A549 (cell line): Measurements from ENCODE around the gene TIMMDC1. TPM values are rescaled to one million over a fixed set of nuclear protein-coding genes. Genes with fewer than 3 reads are reported as not detected.
"Not testable (repeated sequence)": the region's sequence is repeated elsewhere in the genome, so short reads cannot be mapped to it uniquely, and the experiment has no call there.

Experiments used
- ATAC-seq, 2 experiments: fragments of 200-7000 bp in 1 of 2; fragments of >200 bp in 1 of 2; cut with Nextera tagmentation in 1 of 2; cut with Tn5 transposase in 1 of 2; 3 replicates each; pipeline versions ENCODE4 v1.8.0 to v1.9.1; 2018 to 2020; ENCODE audit warnings: mild to moderate bottlenecking in 1 of 2, moderate library complexity in 1 of 2
- CTCF ChIA-PET: fragments of 300-600 bp; sonication (Branson Sonifier 250); formaldehyde crosslinking; extraction: SDS; loops from one replicate; lab custom pipeline; 2021; ENCODE audit warnings: antibody characterized with exemption, inconsistent platforms; lab: Yijun Ruan, JAX
- POLR2A ChIA-PET: fragments of 350-600 bp; formaldehyde crosslinking; extraction: SDS; loops from one replicate; lab custom pipeline; 2021; ENCODE audit warnings: antibody characterized with exemption, inconsistent platforms; lab: Yijun Ruan, JAX
- DNase-seq, 2 experiments: peaks; one replicate each; pipeline versions ENCODE4 v3.0.0 to v3.0.0-alpha.2; 2011 to 2016; ENCODE audit warnings: low read depth in 1 of 2, low spot score in 1 of 2
- FAIRE-seq: peaks from 2 replicates; lab custom pipeline; 2011; peaks lifted over from hg19 to GRCh38; lab: Jason Lieb, UNC
- H3K27ac ChIP-seq, 2 experiments: fragments of >200 bp; sonication (Bioruptor Twin); formaldehyde crosslinking; 3 replicates each; pipeline ENCODE4 v1.5.1; 2016 to 2017
- H3K4me1 ChIP-seq: fragments of >200 bp; sonication (Bioruptor Twin); formaldehyde crosslinking; 3 replicates; pipeline ENCODE4 v1.6.1; 2016
- H3K4me2 ChIP-seq: fragments of >200 bp; sonication (Bioruptor Twin); formaldehyde crosslinking; 3 replicates; pipeline ENCODE4 v1.6.1; 2016
- H3K4me3 ChIP-seq: fragments of >200 bp; sonication (Bioruptor Twin); formaldehyde crosslinking; 3 replicates; pipeline ENCODE4 v1.5.1; 2016
- H3K9me3 ChIP-seq: fragments of >200 bp; sonication (Bioruptor Twin); formaldehyde crosslinking; 3 replicates; pipeline ENCODE4 v1.6.1; 2016
- BHLHE40 ChIP-seq: IDR thresholded peaks from 2 replicates; pipeline ENCODE4 v1.6.1; 2012; ENCODE audit warnings: low read depth, low read length, inconsistent platforms
- CEBPB ChIP-seq, 2 experiments: fragments of >200 bp in 1 of 2; sonication (Bioruptor Twin) in 1 of 2; formaldehyde crosslinking in 1 of 2; IDR thresholded peaks; 2 replicates each; pipeline ENCODE4 v1.6.1; 2012 to 2016
- CHD2 ChIP-seq: fragments of 150-350 bp; IDR thresholded peaks from 2 replicates; pipeline ENCODE4 v1.6.1; 2014; ENCODE audit warnings: low read length; ENCODE audit not compliant: partially characterized antibody
- EHMT2 ChIP-seq: fragments of 200-600 bp; sonication (generic); IDR thresholded peaks from 2 replicates; pipeline ENCODE4 v1.6.1; 2016; ENCODE audit warnings: antibody characterized with exemption, low read depth, mild to moderate bottlenecking, moderate library complexity
- HDAC2 ChIP-seq: fragments of 200-600 bp; sonication (generic); IDR thresholded peaks from 2 replicates; pipeline ENCODE4 v1.6.1; 2016
- HOXA7 ChIP-seq: fragments of 250-450 bp; sonication (Bioruptor Pico); IDR thresholded peaks from 2 replicates; pipeline ENCODE4 v1.5.0; 2020; ENCODE audit warnings: mild to moderate bottlenecking, moderate library complexity
- KDM1A ChIP-seq: fragments of 200-600 bp; sonication (generic); IDR thresholded peaks from 2 replicates; pipeline ENCODE4 v1.6.1; 2016; ENCODE audit warnings: low read depth, mild to moderate bottlenecking
- NR3C1 ChIP-seq: fragments of >200 bp; sonication (Bioruptor Twin); formaldehyde crosslinking; IDR thresholded peaks from 3 replicates; pipeline ENCODE4 v1.6.1; 2017
- RFX5 ChIP-seq: fragments of 450-650 bp; IDR thresholded peaks from 2 replicates; pipeline ENCODE4 v1.7.1; 2014; ENCODE audit warnings: antibody characterized with exemption, mild to moderate bottlenecking, moderate library complexity
- ZNF302 ChIP-seq: fragments of 250-450 bp; sonication (Bioruptor Pico); IDR thresholded peaks from 2 replicates; pipeline ENCODE4 v1.9.0; 2021; ENCODE audit warnings: inconsistent platforms, mild to moderate bottlenecking, moderate library complexity
- WGBS: methylation state at CpG from one replicate; pipeline ENCODE4 v1.1.6; 2017; ENCODE audit errors: missing lambda C conversion rate; 5-methylcytosine and 5-hydroxymethylcytosine counted together
- polyA plus RNA-seq, 4 experiments: library from polyadenylated mRNA; depleted of rRNA in 3 of 4; stranded (reverse); fragments of >200 nt; fragmentation: RNase III in 1 of 4; extraction: RNeasy Plus Mini Kit Qiagen cat#74134 plus additional on column Dnase treatment in 1 of 4; gene quantifications; 2 replicates in 3 of 4; 3 replicates in 1 of 4; pipeline ENCODE4 v1.2.3, GENCODE V29; 2011 to 2017
- TF ChIP-seq, protein P1 (sequence below): fragments of >200 bp; sonication (Bioruptor Twin); formaldehyde crosslinking; IDR thresholded peaks from 3 replicates; pipeline ENCODE4 v1.5.1; 2016
- TF ChIP-seq, protein P2 (sequence below): IDR thresholded peaks from 2 replicates; pipeline ENCODE4 v1.6.1; 2012
- TF ChIP-seq, protein P3 (sequence below): fragments of 450-650 bp; IDR thresholded peaks from 2 replicates; pipeline ENCODE4 v1.6.1; 2014; ENCODE audit warnings: antibody characterized with exemption
- TF ChIP-seq, protein P4 (sequence below): fragments of >200 bp; sonication (Bioruptor Twin); formaldehyde crosslinking; IDR thresholded peaks from 2 replicates; pipeline ENCODE4 v1.6.1; 2016
- TF ChIP-seq, protein P5 (sequence below): IDR thresholded peaks from 2 replicates; pipeline ENCODE4 v1.6.1; 2012

TIMMDC1 gene
- polyA plus RNA-seq, 2 of the 4 experiments (the other 2 are of a cell fraction) = 90.1 to 135 TPM

DNA sequence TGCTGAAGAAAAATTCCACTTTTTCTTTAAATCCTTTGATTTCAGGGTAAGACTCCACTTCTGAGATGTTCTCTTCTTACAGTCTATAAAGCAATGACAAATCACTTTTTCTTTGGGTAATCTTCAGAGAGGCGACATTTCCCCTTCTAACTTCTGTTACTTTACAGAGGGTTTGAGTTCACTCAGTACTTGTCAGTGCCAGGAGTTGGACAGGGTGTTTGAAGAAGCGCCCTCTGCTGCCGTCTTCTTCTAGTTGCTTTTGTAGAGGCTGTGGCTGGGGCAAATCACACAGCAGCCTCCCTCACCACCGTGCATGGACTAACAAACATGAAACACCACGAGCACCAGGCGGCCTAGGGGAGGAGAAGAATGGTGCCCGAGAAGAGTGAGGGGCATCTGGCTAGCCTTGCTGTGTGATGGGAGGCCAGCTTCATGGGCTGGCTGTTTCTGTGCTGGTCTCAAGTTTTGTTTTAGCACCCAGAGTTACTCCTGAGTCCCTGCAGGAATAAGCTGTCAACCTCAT is 61.2 kb downstream of the TIMMDC1 start, which contains the start of gene CD80 (continued):
- TF ChIP-seq, protein P1, sequence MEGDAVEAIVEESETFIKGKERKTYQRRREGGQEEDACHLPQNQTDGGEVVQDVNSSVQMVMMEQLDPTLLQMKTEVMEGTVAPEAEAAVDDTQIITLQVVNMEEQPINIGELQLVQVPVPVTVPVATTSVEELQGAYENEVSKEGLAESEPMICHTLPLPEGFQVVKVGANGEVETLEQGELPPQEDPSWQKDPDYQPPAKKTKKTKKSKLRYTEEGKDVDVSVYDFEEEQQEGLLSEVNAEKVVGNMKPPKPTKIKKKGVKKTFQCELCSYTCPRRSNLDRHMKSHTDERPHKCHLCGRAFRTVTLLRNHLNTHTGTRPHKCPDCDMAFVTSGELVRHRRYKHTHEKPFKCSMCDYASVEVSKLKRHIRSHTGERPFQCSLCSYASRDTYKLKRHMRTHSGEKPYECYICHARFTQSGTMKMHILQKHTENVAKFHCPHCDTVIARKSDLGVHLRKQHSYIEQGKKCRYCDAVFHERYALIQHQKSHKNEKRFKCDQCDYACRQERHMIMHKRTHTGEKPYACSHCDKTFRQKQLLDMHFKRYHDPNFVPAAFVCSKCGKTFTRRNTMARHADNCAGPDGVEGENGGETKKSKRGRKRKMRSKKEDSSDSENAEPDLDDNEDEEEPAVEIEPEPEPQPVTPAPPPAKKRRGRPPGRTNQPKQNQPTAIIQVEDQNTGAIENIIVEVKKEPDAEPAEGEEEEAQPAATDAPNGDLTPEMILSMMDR = peak; percentile 64

DNA sequence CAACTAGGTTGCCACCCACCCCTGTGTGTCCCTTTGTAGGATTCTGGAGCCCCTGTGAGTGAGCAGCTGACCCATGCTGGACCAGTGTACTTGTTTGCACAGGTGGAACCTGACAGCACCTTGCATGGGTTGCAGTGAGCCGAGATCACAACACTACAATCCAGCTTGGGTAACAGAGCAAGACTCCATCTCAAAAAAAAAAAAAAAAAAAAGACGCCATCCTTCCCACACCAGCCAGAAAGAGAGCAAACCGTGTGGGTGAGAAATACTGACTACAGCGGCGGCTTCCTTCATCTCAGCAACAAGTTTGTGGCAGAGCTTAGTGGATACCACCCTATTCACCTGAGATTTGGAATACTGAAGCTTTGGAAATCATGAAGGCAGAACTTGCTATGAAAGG is 61.8 kb downstream of the TIMMDC1 start:
- TF ChIP-seq KDM1A = no peak
- TF ChIP-seq, protein P2, sequence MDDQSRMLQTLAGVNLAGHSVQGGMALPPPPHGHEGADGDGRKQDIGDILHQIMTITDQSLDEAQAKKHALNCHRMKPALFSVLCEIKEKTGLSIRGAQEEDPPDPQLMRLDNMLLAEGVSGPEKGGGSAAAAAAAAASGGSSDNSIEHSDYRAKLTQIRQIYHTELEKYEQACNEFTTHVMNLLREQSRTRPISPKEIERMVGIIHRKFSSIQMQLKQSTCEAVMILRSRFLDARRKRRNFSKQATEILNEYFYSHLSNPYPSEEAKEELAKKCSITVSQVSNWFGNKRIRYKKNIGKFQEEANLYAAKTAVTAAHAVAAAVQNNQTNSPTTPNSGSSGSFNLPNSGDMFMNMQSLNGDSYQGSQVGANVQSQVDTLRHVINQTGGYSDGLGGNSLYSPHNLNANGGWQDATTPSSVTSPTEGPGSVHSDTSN = no peak
- no peak for TF ChIP-seq HOXA7 (CRISPR knock-in tag)
- TF ChIP-seq, protein P3, sequence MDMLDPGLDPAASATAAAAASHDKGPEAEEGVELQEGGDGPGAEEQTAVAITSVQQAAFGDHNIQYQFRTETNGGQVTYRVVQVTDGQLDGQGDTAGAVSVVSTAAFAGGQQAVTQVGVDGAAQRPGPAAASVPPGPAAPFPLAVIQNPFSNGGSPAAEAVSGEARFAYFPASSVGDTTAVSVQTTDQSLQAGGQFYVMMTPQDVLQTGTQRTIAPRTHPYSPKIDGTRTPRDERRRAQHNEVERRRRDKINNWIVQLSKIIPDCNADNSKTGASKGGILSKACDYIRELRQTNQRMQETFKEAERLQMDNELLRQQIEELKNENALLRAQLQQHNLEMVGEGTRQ = no peak
- TF ChIP-seq, protein P4, sequence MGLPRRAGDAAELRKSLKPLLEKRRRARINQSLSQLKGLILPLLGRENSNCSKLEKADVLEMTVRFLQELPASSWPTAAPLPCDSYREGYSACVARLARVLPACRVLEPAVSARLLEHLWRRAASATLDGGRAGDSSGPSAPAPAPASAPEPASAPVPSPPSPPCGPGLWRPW = no peak
- TF ChIP-seq, protein P5, sequence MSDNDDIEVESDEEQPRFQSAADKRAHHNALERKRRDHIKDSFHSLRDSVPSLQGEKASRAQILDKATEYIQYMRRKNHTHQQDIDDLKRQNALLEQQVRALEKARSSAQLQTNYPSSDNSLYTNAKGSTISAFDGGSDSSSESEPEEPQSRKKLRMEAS = no peak
- Histone ChIP-seq H3K27ac (no peak overlapping the region), H3K4me2 (no peak overlapping the region), H3K4me1 (0 out of 3 replicates have a peak, but pooled peaks cover 3% of the 10 kb centered on the region), H3K4me3 (no peak overlapping the region), H3K9me3 (no peaks in the 10 kb centered on the region)
- CTCF ChIA-PET = interaction anchor here (0.6 to 2.8 kb wide), 14 partner anchors 9 to 689 kb away, joined by 3 to 15 read pairs (median 4); no protein-coding TSS in a partner anchor
- FAIRE-seq = no peak
- no peak for DNase-seq
- POLR2A ChIA-PET = no interaction called here
- 64% methylated on average over 5 of the region's 5 CpGs for WGBS
- ATAC-seq = peak in 1 of 2 experiments; percentile 15; a peak in 2 of 6 replicates

DNA sequence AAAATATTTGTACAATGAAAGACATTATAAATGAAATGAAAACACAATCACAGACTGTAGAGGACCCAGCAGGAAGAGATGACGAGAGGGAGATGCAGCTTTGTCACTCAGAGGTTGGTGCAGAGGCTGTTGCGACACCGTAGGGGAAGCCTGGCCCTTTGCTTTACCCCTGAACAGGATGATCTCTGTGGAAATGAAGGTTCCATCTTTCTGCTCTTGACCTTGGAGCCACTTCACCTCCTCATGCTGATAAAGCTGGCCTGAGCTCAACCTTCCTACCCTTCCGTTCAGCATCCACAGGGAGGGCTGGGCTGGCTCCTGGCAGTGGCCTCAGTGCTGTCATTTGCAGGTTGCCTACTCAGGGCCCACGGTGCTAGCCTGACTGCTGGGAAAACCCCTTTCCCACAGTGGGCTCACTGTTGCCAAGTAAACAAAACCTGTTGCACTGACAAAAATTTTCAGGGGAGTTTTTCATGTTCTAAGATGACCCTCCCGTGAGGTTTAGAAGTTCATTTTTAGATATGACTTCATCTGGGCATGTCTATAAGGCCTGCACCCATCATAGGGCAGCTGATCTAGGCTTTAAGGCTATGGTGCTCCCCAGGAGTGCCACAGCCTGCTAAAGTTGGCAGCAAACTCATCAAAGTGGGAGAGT is 64.1 kb downstream of the TIMMDC1 start:
- Histone ChIP-seq H3K27ac (no peak overlapping the region), H3K9me3 (no peaks in the 10 kb centered on the region), H3K4me2 (no peak overlapping the region), H3K4me1 (0 out of 3 replicates have a peak, but pooled peaks cover 3% of the 10 kb centered on the region), H3K4me3 (no peak overlapping the region)
- ATAC-seq = no peak
- ChIA-PET CTCF (no interaction called here), POLR2A (no interaction called here)
- no peak for FAIRE-seq
- DNase-seq = no peak
- 68% methylated on average over 6 of the region's 6 CpGs for WGBS
- no peak for TF ChIP-seq CHD2
- TF ChIP-seq CEBPB (IDR thresholded peaks at IDR 0.05) = peak in 1 of 2 experiments; percentile 32; a peak in 2 of 4 replicates

DNA sequence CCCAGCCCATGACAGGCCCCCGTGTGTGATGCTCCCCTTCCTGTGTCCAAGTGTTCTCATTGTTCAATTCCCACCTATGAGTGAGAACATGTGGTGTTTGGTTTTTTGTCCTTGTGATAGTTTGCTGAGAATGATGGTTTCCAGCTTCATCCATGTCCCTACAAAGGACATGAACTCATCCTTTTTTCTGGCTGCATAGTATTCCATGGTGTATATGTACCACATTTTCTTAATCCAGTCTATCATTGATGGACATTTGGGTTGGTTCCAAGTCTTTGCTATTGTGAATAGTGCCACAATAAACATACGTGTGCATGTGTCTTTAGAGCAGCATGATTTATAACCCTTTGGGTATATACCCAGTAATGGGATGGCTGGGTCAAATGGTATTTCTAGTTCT is 65.0 kb downstream of the TIMMDC1 start:
- H3K4me3 ChIP-seq, H3K9me3 ChIP-seq, ATAC-seq, POLR2A ChIA-PET, DNase-seq, FAIRE-seq, H3K27ac ChIP-seq, H3K4me2 ChIP-seq, H3K4me1 ChIP-seq, CTCF ChIA-PET: not testable (repeated sequence)
- 69% methylated on average over 2 of the region's 2 CpGs for WGBS

DNA sequence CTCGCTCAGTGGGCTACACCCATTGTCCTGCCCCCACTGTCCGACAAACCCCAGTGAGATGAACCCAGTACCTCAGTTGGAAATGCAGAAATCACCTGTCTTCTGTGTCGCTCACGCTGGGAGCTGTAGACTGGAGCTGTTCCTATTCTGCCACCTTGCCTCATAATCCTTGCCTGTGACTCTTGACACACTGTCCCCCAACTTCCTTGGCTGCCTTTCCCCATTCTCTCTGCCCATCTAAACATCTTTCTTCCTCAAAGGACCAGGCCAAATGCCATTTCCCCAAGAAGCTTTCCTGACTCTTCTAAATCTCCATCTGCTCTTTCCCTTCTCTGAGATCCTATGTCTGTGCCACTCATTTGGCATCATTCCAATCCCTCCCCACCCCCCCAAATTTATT is 70.8 kb downstream of the TIMMDC1 start:
- WGBS = 72% methylated on average over 4 of the region's 4 CpGs
- FAIRE-seq (no peak), ATAC-seq (no peak), DNase-seq (no peak)
- TF ChIP-seq HDAC2 = no peak
- no peak for TF ChIP-seq ZNF302 (CRISPR knock-in tag)
- TF ChIP-seq NR3C1 = no peak
- TF ChIP-seq RFX5 = no peak
- TF ChIP-seq HOXA7 (CRISPR knock-in tag) = no peak
- TF ChIP-seq, protein P5 = no peak
- no peak for TF ChIP-seq BHLHE40
- TF ChIP-seq EHMT2 = no peak
- H3K27ac ChIP-seq = no peak overlapping the region
- ChIA-PET CTCF (interaction anchor here (1.1 to 1.7 kb wide), 4 partner anchors 9 to 42 kb away, joined by 3 to 4 read pairs (median 4); no protein-coding TSS in a partner anchor), POLR2A (no interaction called here)
- H3K4me2 ChIP-seq = no peak overlapping the region
- H3K4me1 ChIP-seq = no peaks in the 10 kb centered on the region
- H3K9me3 ChIP-seq = no peaks in the 10 kb centered on the region
- no peak overlapping the region for H3K4me3 ChIP-seq
